SK-N-SH treated with all-trans-retinoic acid at 6 μM for 48 hours (cell line): ENCODE data around the gene ITIH4.

Source experiments
- ZFP30 ChIP-seq: fragments of 450-650 bp; formaldehyde crosslinking; IDR thresholded peaks from 2 replicates; pipeline ENCODE4 v1.5.0; 2022; ENCODE audit warnings: mild to moderate bottlenecking, moderate library complexity
- TF ChIP-seq, protein P1 (sequence below): fragments of 250-450 bp; sonication (Bioruptor Pico); IDR thresholded peaks from 2 replicates; pipeline ENCODE4 v1.8.0; 2021; ENCODE audit warnings: low read depth, mild to moderate bottlenecking, moderate library complexity, borderline replicate concordance

DNA sequence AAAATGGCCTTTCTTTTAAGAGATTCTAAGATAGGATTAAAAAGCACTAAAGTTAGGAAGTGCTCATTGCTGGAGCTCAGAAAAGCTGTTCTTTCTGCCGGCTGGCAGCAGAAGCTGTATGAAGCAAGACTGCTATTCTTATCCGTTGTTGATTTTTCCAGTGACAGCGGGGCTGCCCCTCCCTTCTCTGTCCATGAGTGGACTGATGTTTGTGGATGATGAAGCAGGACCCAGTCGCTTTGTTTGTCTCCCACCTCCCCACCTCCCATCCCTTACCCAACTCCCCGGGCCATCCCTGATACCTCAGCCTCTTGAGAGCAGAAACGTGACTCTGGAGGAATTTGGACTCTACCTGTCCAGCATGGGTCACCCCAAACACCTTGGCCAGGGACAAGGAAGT, 14.7 kb upstream of the ITIH4 start:
- TF ChIP-seq, protein P1, sequence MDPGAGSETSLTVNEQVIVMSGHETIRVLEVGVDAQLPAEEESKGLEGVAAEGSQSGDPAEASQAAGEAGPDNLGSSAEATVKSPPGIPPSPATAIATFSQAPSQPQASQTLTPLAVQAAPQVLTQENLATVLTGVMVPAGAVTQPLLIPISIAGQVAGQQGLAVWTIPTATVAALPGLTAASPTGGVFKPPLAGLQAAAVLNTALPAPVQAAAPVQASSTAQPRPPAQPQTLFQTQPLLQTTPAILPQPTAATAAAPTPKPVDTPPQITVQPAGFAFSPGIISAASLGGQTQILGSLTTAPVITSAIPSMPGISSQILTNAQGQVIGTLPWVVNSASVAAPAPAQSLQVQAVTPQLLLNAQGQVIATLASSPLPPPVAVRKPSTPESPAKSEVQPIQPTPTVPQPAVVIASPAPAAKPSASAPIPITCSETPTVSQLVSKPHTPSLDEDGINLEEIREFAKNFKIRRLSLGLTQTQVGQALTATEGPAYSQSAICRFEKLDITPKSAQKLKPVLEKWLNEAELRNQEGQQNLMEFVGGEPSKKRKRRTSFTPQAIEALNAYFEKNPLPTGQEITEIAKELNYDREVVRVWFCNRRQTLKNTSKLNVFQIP (CRISPR knock-in tag): no peak
- no peak for TF ChIP-seq ZFP30 (CRISPR knock-in tag)
